NCI-H345 (cell line): ENCODE results near the gene CLDN24.

Experiments
- DNase-seq: peaks from one replicate; lab custom pipeline; 2025; lab: John Stamatoyannopoulos, UW

The CLDN24 gene

DNA sequence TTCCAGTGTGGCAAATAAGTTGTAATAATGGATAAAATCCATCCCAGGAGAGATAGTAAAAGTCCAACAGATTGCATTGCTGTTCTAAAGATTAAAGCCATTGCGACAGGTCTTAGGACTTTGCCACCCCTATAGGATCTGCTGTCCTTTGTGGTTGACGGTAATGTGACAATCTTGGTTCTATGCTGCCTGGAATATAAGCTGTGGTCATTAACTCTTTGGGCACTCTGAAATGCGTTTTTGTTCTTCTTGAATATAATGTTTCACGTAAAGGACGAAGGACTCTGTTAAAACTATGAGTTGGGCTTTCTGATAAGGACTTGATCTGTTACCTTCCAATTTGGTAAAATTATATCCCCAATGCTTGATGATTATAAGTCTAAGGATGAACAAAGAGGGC is at the start of gene CLDN24:
Gene CLDN24 (minus strand): TSS at position 101 of the 400 bp plus-strand sequence. CDS start 0 bp downstream, at position 101.
- no peak for DNase-seq

GRCh38 chr4:183370786-183371185 is 48.6 kb upstream of the CLDN24 start:
- DNase-seq, result no peak

- no peak for DNase-seq
These were observed 46.8 kb upstream of the CLDN24 start for GRCh38 chr4:183369073-183369472.

DNA sequence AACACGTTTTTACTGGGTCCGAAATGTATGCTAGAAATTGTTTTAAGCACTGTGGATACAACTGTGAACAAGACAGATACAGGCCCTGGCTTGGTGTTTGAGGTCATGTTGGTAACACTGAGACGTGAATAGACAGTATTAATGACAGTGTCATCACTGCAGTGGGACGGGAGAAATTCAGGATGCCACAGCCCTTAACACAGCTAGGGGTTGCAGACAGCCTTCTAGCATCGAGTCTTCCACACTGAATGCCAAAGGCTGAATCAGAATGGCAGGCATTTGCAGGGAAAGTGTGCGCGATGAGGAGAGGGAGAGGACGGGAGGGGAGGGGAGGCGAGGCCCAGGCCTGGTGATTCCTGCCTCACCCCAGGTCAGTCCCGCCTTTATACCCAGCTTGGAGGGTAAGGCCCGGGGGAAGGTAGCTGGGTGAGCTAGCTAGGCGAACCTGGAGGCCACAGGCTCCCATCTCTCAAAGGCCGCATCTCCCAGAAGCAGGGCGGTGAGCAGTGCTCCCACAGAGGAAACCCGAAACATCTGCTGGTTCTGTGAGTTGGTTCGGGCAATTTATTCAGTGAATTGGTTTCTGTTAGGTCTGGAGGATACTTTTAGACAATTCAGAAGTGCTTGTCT is 44.1 kb upstream of the CLDN24 start:
- no peak for DNase-seq

DNA sequence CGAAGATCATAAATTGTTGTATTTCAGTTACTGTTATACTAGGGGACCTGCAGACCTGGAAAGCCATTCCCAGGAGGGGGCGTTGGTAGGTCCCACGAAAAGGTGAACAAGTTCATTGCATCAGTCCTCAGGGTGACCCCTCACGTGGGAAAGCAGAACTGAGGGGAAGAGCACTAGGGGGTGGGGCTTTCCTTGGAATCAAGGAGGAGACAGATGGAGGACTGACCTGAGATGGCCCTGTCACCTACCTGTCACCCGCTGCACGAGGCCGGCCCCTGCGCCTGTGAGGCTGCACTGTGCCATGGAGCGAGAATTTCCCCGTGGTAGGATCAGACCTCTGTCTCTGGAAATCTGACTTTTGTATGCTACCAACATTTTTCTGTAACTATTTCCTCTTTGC is 41.8 kb upstream of the CLDN24 start:
- DNase-seq, result no peak

DNA sequence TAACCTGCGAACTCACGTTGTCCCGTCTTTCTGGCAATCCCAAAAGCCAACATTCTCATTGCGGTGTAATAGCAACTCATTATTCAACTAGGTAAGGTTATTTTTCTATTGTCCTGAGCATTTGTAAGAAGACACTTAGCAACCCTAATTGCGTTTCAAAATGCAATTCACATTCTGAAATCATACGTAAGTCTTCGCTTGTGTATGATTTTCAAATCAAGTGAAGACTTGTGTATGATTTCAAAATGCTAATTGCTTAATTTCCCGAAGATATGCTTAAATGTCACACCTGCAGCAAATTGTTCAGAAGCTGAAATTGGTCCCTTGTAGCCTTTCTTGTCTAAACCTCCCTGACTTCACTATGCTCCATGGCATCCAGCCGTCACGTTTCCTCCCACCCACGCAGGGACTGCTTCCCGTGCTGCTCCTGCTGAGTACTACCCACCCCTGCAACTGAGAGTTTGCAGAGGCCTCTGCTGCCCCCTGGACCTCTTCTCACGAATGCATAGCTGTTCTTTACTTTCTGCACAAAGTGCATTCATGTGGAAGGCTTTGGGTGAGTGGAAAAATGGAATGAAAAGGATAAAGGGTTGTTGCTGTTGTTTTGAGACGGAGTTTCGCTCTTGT is 40.8 kb upstream of the CLDN24 start:
- DNase-seq, result no peak

DNA sequence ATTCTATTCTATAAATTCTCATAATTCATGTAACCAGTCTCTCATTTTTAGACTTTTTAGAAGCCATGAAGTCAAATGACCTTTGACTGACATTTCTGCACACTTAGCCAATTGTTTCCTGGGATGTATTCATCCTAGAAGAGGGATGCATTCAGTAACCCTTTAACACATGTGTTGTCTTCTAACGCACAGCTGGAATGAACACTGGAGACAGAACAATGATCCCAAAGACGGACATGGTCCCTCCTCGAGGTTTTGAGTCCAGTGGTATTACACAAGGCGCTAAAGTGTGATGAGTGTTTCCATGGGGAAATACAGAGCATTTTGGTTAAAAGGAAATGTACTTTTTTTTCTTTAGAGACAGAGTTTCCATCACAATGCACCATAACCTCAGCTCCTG is 39.8 kb upstream of the CLDN24 start:
- DNase-seq, result no peak

DNA sequence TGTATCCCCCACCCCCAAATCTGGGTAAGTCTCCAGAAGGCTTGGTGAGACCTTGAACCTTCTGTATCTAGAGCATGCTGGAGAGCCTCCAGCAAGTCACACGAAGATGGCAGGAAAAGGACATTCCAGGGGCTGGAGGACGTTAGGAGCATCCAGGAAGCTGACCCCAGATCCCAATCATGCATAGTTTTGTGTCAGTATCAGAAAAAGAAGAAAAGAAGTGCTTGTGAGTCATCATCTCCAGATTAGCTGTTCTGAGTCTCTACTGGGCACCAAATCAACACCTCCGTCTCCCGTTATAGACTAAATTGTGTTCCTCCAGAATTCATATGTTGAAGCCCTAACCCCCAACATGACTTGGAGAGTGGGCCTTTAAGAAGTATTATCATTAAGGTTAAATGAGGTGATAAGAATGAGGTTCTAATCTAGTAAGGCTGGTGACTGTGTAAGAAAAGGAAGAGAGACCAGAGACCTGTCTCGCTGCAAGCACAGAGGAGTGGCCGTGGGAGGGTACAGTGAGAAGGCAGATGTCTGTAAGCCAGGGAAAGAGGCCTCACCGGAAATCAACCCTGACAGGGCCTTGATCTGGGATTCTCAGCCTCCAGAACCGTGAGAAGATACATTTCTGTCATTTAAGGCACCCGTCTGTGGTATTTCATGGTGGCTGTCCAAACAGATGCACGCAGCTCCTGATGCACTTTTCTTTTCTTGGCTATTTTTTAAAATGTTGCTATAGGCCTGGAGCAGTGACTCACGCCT is 38.1 kb upstream of the CLDN24 start:
- no peak for DNase-seq

- DNase-seq, result no peak
These were observed 36.1 kb upstream of the CLDN24 start for GRCh38 chr4:183358215-183358755.

- peak; percentile 41 for DNase-seq
These were observed 34.9 kb upstream of the CLDN24 start for GRCh38 chr4:183356931-183357675.

- DNase-seq, result no peak
These were observed 34.1 kb upstream of the CLDN24 start for GRCh38 chr4:183356173-183356830.

GRCh38 chr4:183355405-183355804 is 33.2 kb upstream of the CLDN24 start:
- DNase-seq, result no peak

DNA sequence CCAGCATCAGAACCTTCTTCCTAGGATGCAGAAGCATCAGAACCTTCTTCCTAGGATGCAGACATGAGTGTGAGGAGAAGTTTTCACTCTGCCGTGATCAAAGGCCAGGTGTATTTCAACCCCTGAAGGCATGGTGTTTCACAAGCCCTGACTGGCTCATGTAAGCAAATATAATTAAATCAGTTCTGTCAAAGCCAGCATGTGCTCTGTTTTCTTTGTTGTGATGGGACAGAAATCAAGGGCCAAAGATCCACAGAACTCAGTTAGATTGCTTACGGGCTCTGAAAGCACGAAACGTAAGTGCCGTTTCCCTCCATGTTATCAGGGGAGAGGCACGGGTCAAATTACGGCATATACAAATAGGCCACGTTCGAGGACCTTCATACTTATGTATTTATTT is 32.0 kb upstream of the CLDN24 start:
- DNase-seq, result peak; percentile 67

GRCh38 chr4:183353557-183353956 is 31.3 kb upstream of the CLDN24 start:
- DNase-seq, result no peak

DNA sequence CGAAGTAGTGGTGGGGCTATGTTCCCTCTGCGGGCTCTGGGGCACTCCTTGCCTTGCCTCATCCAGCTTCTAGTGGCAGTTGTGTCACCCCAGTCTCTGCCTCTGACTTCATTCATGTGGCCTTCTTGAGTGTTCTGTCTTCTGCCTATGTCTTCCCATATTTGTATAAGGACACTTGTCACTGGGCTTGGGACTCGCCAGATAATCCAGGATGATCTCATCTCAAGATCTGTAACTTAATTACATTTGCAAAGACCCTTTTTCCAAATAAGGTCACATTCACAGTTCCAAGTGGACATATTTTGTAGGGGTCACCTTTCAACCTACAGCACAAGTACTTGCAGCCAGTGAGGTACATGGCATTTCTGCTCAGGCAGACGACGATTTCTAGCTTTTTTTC is 30.3 kb upstream of the CLDN24 start:
- DNase-seq, result no peak

- DNase-seq, result no peak
These were observed 28.3 kb upstream of the CLDN24 start for GRCh38 chr4:183350317-183351071.

GRCh38 chr4:183349673-183350072 is 27.4 kb upstream of the CLDN24 start:
- no peak for DNase-seq

- DNase-seq, result no peak
These were observed 26.8 kb upstream of the CLDN24 start for GRCh38 chr4:183348706-183349659.

- no peak for DNase-seq
These were observed 25.9 kb upstream of the CLDN24 start for GRCh38 chr4:183348136-183348535.

DNA sequence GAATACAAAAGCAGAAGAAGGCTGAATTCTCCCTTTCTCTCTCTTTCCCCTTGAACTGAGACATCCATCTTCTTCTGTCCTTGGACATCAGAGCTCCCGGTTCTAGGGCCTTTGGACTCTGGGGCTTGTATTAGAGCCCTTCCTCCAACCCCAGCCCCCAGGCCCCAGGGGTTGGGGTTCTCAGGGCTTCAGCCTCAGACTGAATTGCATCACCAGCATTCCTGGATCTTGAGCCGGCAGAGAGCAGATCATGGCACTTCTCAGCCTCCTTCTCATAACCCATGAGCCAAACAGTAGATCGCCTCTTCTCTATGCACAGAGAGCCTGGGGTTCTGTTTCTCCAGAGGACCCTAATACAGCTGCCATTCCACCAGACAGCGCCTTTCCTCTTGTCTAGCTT is 25.3 kb upstream of the CLDN24 start:
- no peak for DNase-seq
